Measurements from ENCODE around the gene PIEZO1.

Gene PIEZO1

DNA sequence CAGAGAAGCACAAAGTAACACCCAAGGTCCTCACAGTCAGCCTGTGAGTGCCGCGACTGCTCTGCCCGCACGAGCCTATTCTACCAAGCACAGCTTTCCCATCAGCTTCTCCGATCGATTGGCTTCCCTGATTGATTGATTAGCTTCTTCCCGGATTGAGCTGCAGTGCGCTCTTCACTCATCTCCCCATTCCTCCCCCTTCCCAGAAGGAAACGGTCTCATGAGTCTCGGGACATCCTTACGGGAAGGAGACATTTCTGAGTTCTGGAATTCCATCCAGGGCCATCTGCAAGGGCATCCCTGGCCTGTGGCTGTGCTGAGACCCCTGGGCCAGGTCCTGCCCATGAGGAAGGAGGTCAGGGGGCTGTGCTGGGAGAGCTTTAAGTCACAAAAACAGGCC lies 18.0 kb downstream of the PIEZO1 start:
- DNase-seq (ENCODE audit: low read depth): no peak

DNA sequence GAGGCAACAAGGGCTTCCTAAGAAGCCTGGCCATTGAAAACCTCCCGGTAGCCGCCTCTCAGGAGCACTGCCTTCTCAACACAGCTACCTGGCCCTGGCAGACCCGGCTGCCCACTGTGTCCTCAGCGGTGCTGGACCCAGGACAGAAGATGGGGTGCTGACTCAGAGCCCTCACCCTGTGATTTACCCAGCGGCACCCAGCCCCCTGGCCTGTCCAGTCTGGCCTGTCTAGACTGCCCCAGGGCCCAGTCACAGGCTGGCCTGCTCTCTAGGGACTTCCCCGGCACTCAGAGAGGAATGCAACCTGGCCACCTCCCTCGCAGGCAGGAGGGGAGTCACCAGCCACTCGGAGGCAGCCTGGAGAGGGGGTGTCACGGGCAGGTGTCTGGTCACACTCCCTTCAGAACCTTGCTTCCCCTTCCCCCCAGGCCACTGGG lies 20.1 kb downstream of the PIEZO1 start:
- DNase-seq (ENCODE audit: low read depth): no peak

DNA sequence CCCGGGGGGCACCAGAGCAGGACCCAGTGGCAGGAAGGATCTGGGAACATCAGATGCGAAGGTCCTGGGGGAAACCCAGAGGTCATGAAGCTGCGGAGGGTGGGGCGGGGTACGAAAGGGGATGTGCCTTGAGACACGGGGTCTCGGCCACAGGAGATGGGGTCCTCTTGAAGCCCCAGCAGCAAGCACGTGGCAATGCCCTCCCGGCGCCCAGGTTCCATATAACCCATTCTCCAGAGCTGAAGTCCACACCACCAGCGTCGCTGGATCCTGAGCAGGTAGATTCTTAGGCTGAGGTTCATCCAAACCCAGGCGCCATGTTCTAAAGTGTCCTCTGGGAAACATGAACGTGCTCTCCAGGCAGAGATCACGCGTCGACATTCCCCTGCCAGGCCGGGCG lies 20.9 kb downstream of the PIEZO1 start:
- DNase-seq (ENCODE audit: low read depth): no peak

DNA sequence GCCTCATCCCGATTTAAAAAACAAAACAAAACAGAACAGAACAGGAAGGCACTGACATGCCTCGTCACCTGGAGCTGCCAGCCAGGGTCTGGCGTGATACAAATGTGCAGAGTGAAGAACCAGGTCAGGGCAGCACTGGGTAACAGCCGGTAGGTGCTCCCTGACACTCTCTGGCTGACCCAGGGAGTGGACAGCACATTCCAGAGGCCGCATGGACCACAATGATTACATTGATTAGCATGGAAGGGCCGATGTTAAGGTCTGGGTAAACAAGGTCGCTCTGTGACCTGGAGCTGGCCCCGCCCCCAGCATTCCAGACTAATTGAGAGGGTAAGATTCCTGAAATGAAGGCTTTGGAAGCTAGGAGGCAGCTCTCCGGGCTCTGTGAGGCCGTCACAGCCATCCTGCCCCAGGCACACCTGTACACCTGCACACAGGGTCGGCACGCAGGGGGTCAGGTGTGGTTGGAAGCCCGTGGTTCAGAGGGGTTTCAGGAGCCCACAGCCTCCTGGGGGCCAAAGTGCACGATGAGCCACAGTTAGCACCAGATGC lies 21.4 kb downstream of the PIEZO1 start:
- no peak for DNase-seq (ENCODE audit: low read depth)

DNA sequence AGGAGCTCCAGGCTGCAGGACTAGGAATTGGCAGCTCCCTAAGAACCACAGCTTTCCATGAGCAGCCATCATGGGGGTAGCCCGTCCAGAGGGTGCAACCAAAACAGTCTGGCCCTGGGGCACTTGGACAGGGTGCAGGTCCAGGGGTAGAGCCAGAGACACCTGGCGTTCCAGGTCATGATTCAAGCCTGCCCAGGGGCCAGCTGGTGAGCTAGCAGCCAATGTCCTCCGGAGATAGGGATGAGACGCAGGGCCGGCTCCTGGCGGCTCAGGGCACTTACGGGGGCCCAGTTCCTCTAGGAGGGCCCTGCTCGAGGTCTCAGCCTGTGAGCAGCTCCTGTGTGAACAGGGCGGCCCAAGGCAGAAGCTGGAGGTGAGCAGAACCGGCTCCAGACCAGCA lies 22.1 kb downstream of the PIEZO1 start:
- DNase-seq (ENCODE audit: low read depth): no peak

DNA sequence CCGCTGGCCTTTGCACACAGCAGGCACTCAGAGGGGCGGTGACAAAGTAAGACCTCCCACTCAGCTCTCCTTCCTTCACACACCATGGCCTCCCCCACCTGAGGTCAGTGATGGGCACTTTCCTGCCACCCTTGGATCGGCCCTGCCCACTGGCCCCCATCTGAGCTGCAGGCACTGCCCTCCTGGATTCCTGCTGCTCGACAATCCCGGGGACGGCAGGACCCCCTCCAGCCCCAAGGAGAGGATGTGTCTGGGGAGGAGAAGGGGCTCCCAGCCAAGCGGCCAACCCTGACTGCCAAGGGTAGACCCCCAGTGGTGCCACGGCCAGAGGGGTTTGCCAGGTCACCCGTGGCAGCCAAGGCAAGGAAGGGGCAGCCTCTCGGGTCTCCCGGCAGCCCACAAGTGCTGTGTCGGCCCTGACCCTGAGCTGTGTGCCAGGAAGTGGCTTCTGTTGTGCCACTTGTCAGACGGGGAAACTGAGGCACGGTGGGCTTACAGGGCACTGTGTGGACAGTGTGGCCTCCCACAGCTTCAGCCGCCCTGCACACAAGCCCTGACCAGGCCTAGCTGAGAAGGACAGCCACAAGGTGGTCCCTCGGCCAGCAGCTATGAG lies 22.7 kb downstream of the PIEZO1 start:
- no peak for DNase-seq (ENCODE audit: low read depth)

DNA sequence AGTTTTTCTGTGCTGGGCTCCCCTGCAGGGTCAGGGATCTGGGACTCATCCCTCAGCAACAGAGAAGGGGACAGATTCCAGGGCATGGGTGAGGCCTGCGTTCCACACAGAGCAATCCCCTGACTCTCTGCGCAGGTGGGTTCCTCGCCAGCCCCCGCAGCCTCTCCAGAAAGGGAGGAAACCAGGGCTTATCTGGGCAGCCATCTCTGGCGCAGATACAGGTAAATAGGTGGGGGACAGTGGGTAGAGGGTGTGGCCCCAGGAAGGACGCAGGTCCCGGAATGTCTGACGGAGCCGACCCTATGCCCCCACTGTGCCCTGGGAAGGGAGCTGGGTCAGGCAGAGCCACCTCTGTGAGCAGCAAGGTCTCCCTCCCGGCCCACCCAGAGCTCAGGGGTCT lies 23.2 kb downstream of the PIEZO1 start:
- DNase-seq (ENCODE audit: low read depth): no peak

DNA sequence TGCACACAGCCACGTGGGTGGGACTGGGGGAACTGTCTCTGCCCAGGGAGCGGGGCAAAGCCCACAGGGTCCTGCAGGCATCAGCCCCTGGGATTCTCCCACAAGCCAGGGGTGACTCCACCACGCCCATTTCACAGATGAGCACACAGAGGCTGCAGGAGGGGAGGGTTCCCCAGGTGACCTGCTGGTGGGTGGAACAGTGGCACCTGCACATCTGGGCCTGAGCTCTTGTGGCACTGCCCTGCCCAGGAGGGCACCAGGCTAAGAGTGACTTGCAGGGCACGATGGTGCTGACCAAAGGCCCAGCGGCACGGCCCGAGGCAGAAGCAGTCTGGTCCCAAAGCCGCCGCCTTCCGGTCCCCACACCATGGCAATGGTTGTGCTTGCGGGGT lies 23.9 kb downstream of the PIEZO1 start:
- no peak for DNase-seq (ENCODE audit: low read depth)

DNA sequence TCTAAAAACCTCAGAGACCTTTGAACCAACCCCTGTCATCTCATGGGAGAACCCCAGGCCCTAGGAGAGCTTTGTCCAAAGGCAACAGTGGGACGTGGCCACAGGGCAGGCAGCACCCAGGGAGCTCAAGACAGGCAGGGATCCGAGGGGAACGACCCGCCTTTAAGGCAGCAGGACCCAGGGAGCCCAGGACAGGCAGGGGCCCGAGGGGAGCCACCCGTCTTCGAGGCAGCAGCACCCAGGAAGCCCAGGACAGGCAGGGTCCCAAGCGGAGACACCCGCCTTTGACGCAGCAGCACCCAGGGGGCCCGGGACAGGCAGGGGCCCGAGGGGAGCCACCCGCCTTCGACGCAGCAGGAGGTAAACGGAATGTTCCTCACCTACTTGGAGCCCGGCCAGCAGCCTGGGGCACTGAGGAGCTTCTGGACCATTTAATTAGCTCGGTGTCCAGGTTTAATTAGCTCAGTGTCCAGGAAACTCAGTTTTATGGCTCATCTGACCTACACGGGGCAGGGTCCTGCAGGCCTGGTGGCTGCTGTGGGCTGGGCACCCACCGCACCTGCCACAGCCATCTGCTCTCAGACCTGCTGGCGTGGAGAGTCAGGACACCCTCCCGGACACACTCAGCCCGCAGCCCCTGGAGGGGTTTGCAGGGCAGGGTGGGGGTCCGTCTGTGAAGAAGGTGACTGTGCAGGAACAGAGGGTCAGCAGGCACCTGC lies 24.4 kb downstream of the PIEZO1 start:
- DNase-seq (ENCODE audit: low read depth): no peak

DNA sequence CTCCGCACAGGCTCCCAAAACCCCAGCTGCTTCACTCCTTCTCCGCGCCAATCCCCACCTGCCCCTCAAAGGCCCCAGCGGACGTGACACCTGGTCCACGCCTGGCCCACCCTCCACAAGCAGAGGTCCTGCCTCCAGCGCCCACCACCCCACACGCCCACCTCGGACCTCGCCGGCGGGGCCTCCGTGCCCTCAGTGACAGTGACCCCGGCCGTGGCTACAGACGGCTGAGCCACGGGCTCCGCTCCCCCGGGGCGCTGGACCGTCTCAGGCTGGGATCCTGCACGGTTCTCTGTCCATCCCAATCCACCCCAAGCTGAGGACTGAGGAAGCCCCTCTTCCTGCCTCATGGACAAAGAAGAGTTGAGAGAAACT lies 25.1 kb downstream of the PIEZO1 start:
- no peak for DNase-seq (ENCODE audit: low read depth)

DNA sequence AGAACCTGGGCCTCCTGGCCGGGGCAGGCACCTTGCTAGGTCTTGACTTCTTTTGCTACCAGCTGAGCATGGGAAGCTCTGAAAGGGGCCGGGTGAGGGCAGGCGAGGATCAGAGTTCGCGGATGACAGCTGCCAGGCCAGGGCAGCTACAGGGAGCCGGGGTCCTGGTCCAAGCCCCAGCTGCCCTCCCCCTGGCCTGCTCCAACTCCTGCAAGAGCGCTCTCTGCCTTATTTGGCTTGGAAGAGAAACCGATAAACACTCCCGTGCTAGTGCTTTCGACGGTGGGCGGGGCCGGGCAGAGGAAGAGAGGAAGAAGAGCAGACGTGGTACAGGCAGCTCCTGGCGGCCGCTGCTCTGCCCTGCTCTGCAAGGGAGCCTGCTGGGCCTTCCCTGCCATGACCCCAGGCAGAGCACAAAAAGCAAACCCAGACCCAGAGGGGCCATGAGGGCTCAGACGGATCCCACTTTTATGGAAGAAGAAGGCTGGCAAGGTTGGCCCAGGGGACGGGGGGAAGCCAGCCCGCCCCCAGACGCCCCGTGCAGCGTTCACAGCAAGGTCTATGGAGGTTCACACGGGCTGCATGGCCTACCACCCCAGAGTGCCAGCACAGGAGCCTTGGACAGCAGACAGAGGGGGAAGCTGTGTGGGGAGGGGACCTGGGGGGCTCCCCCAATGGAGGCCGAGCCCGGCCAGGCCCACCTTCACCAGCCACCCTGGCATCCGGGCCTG lies 25.6 kb downstream of the PIEZO1 start:
- DNase-seq (ENCODE audit: low read depth): no peak

DNA sequence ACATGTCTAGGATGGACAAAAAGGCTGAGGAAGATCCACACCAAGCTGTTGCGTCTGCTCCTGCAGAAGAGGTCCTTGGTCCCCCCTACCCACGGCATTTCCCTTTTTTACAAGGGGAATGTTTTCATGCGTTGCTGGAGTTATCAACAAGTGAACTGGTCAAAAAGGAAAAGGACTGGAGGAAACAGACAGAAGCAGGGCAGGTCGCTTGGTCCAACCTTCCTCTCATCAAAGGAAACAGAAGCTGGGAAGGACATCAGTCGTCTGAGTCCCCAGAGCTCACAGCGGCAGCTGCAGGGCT lies 26.1 kb downstream of the PIEZO1 start:
- DNase-seq (ENCODE audit: low read depth): no peak

DNA sequence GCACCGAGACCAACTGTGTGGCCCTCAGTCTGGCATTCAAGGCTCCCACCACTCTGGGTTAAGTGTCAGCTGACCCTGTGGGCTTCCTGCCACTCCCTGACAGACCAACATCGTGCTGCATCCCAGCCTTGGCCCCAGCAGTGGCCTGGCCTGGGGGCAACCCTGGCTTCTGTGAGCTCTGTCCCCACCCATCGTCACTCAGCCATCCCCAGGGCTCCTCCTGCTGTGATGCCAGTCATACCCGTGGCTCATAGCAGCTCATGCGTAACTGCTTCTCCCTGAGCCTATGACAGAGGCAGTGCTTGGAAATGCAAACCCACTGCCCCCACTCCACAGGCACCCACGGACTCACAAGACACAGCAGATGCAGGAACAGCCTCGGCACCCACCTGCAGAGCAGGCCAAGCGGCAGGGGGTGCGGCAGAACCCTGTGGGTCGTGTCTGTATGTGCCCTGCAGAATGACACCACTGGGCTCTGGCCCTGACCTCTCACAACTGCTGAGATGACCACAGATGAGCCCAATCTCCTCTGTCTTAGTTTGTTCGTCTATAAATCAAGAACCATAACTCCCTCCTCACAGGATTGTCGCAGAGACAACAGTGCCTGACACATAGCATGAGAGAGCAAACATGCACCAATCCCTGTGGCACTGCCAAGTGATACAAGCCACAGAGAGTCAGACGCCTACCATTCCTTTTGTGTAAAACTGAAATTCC lies 26.6 kb downstream of the PIEZO1 start:
- DNase-seq (ENCODE audit: low read depth): no peak

DNA sequence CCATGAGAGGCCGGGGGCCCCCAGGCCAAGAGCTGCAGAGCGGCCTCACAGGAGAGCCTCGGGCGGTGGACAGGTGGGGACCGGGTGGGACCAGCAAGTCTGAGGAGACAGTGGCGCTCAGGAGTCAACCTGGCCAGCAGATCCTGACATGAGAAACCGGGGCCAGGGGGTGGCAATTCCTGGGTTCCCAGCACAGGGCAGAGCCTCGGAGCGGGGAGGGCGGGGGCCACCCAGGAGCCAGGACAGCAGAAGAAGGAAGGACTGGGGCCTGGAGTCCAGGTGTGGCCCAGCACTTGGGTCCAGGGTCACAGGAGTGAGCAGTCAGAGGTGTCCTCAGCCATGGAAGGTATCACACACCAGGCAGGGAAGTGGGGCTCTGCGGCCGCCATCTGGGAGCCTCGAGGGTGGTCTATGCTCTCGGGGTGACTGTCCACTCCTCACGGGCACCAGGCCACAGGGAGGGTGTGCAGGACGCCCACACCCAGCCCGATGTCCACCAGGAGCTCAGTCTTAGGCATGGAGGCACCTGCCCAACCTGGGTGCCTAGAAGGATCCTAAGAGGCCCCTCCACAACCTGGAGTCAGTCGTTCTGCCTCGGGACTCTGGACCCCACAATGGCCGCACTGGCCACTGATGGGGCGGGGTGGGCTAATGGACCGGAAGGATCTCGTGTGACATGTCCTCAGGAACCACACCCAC lies 29.1 kb downstream of the PIEZO1 start:
- no peak for DNase-seq (ENCODE audit: low read depth)

DNA sequence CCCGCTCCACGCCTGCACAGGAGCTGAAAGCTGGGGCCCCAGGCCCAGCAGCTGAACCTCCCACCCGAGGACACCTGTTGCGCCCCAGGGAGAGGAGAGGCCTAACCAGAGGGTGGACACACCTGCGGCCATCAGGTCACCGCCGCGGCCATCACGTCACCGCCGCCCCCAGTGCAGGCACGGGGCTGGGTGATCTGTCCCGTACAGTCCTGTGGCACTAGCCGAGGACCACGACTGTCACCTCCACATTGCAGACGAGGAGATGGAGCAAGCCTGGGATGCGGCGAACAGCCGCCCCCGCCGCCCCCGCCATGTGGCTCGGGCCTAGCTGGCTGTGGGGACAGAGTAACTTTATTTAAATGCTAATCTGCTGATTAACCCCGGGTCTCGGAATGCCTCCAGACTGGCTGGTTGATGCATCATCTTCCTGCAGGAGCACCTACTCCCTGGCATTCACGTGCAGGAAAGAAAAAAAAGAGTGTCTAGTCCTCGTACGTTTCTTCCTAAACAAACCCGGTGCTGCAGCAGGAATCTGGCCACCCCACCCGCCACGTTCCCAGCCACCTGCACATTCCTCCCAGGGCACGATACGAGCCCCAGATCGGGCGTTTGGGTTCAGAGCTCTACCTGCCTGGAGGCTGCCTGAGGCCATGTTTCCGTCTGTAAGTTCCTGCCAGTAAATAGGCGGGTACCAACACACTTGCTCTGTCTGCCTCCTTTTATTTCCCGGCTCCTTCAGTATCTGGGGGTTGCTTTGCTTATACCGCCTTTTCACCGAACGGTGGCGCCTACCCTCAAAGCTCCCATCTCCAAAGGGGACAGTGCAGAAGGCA lies 29.9 kb downstream of the PIEZO1 start:
- DNase-seq (ENCODE audit: low read depth): no peak

DNA sequence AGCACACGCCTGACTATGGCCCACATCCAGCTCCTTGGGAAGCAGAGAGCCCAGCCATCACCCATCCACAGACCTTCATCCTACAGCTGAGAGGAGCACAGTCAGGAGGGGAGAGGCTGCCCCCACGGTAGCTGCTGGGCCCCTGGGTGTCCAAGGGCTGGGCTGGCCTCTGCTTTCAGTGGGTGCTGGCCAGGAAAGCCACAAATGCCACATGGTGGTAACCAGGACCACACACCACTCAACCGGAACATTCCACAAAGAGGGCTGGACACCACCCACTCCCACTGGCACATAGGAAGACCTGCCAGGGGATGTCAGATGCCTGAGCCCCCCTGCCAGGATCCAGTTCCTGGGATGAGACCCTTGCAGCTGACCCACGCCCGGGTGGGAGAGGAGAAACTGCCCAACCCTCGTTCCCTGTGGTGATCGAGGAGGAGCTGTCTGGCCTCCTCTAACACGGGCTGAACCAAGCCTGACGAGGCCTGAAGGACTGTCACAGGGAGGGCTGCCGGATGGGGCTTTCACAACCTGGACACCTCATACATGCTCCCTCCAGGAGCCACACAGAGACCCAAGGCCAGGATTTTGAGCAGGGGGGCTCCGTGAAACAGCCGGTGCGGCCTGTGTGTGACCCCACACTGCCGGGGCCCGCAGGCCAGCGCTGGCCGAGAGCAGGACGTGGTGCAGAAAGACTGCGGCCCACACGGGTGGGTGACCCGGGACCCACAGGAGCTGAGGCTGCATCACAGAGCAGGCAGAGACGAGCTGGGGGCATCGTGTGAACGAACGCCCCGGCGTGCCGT lies 30.7 kb downstream of the PIEZO1 start:
- no peak for DNase-seq (ENCODE audit: low read depth)

DNA sequence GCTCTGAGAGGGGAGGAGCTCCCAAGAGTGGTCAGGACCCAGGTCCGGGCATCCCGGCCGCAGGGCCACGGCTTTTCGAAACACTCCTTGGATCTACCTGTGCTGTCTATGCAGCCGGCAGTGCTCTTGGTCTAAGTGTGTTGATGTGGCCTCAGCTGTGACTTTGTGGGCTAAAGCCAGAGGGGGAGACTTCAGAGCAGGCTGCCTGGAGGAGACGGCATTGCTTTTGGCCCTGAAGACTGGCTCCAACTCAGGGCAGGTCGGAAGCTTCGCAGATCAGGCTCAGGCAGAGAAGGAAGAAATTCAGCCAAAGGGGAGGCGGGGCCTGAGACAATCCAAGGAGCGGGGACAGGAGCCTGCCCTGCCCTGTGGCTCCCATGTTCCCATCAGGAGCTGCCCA lies 31.4 kb downstream of the PIEZO1 start:
- DNase-seq (ENCODE audit: low read depth): no peak

DNA sequence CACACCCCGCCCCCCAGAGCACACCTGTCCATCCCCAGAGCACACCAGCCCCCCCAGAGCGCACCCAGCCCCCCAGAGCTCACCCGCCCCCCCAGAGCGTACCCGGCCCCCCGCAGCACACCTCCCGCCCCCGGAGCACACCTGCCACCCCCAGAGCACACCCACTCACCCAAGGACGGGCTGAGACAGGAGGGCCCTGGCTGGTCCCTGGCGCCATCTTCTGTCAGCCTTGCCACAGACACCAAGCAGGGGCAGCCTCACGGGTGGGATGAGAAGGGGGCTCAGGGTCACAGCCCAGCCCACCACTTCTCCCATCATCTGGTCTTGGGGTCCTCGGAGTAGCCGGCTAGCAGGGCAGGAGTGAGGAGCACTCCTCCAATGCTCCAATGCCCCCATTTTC lies 31.8 kb downstream of the PIEZO1 start:
- DNase-seq (ENCODE audit: low read depth): no peak

DNA sequence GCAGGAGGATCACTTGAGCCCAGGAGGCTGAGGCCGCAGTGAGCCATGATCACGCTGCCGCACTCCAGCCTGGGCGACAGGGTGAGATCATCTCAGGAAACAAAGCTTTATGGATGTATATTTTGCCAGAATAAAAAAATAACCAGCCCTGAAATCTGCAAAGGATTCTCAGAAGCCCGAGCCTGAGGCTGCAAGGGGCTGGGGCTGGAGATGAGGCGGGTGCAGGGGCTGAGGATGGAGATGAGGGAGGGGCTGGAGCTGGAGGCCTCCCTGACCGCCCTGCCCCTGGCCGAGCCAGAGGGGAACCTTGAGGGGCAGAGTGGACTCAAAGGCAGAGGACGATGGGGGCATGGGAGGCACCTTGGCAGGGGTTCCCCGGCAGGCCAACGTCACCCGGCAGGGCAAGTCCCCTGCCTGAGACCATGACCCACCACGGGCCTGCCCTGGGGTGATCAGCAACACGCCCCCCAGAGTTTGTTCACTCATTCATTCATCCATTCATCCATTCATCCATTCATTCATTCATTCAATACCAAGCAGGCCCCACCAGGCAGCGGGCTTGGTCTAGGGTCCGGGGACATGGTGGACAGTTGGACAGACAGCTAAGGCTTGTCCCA lies 32.5 kb downstream of the PIEZO1 start:
- no peak for DNase-seq (ENCODE audit: low read depth)

DNA sequence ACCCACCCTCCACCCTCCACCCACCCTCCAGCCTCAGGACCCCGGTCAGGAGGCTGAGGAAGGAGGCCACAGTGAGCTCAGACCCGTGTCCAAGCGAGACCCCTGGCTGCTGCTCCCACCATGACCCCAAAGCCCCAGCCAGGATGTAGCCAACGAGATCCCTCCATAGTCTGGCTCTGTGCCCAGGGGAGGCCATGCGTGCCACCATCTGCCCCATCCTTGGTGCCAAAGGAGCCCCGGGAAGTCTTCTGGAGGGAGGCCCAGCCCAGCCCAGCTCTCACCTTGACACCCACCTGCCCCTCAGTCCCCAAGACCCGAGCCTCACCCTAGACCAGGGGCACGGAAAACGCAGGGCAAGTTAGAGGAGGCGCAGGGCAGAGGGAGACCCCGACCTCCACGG lies 34.2 kb downstream of the PIEZO1 start:
- DNase-seq (ENCODE audit: low read depth): no peak

All from fibroblast of the conjunctiva (primary cell).